AG04449 (cell line): ENCODE measurements around the gene PEX14.
"Not testable (repeated sequence)": the region's sequence is repeated elsewhere in the genome, so short reads cannot be mapped to it uniquely, and the experiment has no call there.

Experiments used
- CTCF ChIA-PET: fragments of 350-600 bp; formaldehyde crosslinking; extraction: SDS; loops from one replicate; lab custom pipeline; 2021; ENCODE audit warnings: antibody characterized with exemption; lab: Yijun Ruan, JAX
- POLR2A ChIA-PET: fragments of 400-600, 350-600 bp; formaldehyde crosslinking; extraction: SDS; loops from one replicate; lab custom pipeline; 2020; ENCODE audit warnings: antibody characterized with exemption, inconsistent platforms; lab: Yijun Ruan, JAX
- DNase-seq: peaks from one replicate; pipeline ENCODE4 v3.0.0-alpha.2; 2010; ENCODE audit warnings: low read depth, low spot score
- H3K4me3 ChIP-seq: 2 replicates; pipeline ENCODE4 v1.5.1; 2011; ENCODE audit warnings: low read depth, mild to moderate bottlenecking, control low read depth, low read length
- TF ChIP-seq, protein P1 (sequence below): IDR thresholded peaks from one replicate; pipeline ENCODE4 v1.5.1; 2011; ENCODE audit warnings: mild to moderate bottlenecking, moderate library complexity, low read length, control low read depth, inconsistent platforms; ENCODE audit not compliant: insufficient read depth; ENCODE audit errors: missing control alignments

PEX14 gene, protein sequence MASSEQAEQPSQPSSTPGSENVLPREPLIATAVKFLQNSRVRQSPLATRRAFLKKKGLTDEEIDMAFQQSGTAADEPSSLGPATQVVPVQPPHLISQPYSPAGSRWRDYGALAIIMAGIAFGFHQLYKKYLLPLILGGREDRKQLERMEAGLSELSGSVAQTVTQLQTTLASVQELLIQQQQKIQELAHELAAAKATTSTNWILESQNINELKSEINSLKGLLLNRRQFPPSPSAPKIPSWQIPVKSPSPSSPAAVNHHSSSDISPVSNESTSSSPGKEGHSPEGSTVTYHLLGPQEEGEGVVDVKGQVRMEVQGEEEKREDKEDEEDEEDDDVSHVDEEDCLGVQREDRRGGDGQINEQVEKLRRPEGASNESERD

DNA sequence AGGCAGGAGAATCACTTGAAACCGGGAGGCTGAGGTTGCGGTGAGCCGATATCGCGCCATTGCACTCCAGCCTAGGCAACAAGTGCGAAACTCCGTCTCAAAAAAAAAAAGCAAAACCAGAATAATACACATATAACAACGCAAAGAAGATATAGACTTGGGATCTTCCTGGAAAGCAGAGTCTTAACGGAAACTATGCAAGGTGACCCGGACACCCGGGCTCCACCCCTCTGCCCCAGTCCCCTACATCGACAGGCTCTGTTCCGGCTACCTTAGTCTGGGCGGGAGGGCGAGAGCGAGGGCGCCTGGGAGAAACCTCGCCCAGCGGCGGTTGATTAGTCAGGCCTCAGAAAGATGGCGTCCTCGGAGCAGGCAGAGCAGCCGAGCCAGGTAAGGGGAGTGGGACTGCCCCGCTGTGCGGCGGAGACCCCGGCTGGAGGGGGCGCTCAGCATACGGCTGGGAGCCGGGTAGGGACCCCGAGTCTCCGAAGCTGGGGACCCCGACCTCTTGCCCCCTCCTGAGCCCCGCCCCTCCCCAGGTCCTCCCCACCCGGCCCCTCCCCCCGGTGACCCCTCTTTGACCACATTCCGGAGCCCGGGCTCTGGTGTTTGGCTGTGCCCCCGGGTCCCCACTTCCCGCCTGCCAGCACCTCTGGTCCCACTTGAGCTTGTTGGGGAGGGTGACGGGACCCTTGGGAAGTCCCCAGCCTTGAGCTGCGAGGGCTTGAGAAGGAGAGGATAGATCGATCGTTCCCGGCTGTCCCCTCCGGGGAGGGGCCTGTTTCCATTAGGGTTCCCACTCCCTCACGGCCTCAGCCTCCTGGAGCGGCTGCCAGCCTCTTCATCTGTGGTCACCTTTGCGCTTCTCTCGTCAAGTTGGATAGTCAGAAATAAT lies at the start of gene PEX14:
Gene PEX14, plus strand, starts transcription at position 338 of the 895 bp plus-strand sequence. Its CDS starts 17 bp downstream, at position 355.
- H3K4me3 ChIP-seq: peak within 1 kb of the TSS; percentile 91
- TF ChIP-seq, protein P1, sequence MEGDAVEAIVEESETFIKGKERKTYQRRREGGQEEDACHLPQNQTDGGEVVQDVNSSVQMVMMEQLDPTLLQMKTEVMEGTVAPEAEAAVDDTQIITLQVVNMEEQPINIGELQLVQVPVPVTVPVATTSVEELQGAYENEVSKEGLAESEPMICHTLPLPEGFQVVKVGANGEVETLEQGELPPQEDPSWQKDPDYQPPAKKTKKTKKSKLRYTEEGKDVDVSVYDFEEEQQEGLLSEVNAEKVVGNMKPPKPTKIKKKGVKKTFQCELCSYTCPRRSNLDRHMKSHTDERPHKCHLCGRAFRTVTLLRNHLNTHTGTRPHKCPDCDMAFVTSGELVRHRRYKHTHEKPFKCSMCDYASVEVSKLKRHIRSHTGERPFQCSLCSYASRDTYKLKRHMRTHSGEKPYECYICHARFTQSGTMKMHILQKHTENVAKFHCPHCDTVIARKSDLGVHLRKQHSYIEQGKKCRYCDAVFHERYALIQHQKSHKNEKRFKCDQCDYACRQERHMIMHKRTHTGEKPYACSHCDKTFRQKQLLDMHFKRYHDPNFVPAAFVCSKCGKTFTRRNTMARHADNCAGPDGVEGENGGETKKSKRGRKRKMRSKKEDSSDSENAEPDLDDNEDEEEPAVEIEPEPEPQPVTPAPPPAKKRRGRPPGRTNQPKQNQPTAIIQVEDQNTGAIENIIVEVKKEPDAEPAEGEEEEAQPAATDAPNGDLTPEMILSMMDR: no peak
- no peak for DNase-seq
- ChIA-PET CTCF (interaction anchor here (1.5 to 1.6 kb wide), 2 partner anchors 20 to 98 kb away, joined by 7 to 9 read pairs; no protein-coding TSS in a partner anchor), POLR2A (no interaction called here)

DNA sequence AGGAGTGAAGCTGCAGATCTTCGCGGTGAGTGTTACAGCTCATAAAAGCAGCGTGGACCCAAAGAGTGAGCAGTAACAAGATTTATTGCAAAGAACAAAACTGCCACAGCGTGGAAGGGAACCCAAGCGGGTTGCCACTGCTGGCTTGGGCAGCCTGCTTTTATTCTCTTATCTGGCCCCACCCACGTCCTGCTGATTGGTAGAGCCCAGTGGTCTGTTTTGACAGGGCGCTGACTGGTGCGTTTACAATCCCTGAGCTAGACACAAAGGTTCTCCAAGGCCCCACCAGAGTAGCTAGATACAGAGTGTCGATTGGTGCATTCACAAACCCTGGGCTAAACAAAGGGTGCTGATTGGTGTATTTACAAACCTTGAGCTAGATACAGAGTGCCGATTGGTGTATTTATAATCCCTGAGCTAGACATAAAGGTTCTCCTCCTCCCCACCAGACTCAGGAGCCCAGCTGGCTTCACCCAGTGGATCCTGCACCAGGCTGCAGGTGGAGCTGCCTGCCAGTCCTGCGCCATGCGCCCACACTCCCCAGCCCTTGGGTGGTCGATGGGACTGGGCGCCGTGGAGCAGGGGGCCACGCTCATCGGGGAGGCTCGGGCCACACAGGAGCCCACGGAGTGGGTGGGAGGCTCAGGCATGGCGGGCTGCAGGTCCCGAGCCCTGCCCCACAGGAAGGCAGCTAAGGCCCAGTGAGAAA lies 48.8 kb upstream of the PEX14 start:
- not testable (repeated sequence) for DNase-seq, H3K4me3 ChIP-seq
- POLR2A ChIA-PET: interaction anchor here (1.1 kb wide), 1 partner anchor 45 kb away, joined by 3 read pairs; no protein-coding TSS in a partner anchor
- CTCF ChIA-PET: interaction anchor here (0.9 to 3.5 kb wide), 6 partner anchors 12 to 52 kb away, joined by 3 to 46 read pairs (median 4); no protein-coding TSS in a partner anchor

DNA sequence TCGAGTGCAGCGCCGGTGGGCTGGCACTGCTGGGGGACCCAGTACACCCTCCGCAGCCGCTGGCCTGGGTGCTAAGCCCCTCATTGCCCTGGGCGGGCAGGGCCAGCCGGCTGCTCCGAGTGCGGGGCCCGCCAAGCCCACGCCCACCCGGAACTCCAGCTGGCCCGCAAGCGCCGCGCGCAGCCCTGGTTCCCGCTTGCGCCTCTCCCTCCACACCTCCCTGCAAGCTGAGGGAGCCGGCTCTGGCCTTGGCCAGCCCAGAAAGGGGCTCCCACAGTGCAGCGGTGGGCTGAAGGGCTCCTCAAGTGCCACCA lies 48.3 kb upstream of the PEX14 start:
- CTCF ChIA-PET: interaction anchor here (1.3 to 3.5 kb wide), 3 partner anchors 13 to 49 kb away, joined by 4 to 46 read pairs (median 9); no protein-coding TSS in a partner anchor
- POLR2A ChIA-PET: interaction anchor here (1.1 kb wide), 1 partner anchor 45 kb away, joined by 3 read pairs; no protein-coding TSS in a partner anchor

DNA sequence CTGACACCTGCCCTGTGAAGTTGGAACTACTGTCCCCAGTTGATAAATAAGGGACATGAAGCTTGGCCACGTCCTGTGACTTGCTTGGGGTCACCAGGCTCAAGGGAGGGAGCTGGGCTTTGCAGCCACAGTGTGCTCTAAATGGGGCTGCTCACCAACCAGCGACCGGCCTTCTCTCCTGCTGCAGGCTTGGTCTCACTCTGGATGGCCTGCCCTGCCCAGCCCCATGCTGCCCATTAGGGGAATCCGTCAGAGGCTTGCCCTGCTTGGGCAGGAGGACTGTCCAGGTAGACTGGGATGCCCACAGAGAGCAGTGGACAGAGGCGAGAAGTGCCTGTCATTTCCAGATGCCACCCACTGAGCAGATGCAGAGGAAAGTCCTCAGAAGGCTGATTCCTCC lies 45.8 kb upstream of the PEX14 start:
- no peak for DNase-seq
- TF ChIP-seq, protein P1: no peak
- POLR2A ChIA-PET: no interaction called here
- no peak overlapping the region for H3K4me3 ChIP-seq
- CTCF ChIA-PET: interaction anchor here (0.9 to 12.3 kb wide), 33 partner anchors 9 to 801 kb away, joined by 3 to 332 read pairs (median 8); partner anchors contain the start of genes KIF1B and PGD

More for the DNA sequence above, 48.3 kb upstream of the PEX14 start:
- DNase-seq, H3K4me3 ChIP-seq: not testable (repeated sequence)

DNA sequence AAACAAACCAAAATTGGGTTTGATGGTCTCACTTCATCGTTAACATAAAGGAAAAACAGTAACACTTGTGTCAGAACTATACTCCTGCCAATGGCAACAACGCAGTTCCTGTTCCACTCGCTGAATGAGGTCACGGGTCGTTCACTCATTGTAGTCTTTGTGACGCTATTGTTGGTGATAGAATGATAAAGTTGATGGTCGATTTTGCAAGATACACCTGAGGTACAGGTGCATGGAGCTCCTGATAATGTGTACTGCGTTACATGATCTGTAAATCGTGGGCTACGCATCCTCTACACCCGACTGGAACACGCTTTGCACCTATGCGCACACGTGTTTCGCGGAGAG lies 44.9 kb upstream of the PEX14 start:
- TF ChIP-seq, protein P1: no peak
- POLR2A ChIA-PET: interaction anchor here (1.4 to 2.0 kb wide), 2 partner anchors 22 to 52 kb away, joined by 5 to 6 read pairs; no protein-coding TSS in a partner anchor
- CTCF ChIA-PET: interaction anchor here (0.8 to 12.3 kb wide), 45 partner anchors 9 to 802 kb away, joined by 3 to 332 read pairs (median 5); partner anchors contain the start of genes CORT, KIF1B and PGD
- peak overlapping the region; percentile 90 for H3K4me3 ChIP-seq
- DNase-seq: no peak

DNA sequence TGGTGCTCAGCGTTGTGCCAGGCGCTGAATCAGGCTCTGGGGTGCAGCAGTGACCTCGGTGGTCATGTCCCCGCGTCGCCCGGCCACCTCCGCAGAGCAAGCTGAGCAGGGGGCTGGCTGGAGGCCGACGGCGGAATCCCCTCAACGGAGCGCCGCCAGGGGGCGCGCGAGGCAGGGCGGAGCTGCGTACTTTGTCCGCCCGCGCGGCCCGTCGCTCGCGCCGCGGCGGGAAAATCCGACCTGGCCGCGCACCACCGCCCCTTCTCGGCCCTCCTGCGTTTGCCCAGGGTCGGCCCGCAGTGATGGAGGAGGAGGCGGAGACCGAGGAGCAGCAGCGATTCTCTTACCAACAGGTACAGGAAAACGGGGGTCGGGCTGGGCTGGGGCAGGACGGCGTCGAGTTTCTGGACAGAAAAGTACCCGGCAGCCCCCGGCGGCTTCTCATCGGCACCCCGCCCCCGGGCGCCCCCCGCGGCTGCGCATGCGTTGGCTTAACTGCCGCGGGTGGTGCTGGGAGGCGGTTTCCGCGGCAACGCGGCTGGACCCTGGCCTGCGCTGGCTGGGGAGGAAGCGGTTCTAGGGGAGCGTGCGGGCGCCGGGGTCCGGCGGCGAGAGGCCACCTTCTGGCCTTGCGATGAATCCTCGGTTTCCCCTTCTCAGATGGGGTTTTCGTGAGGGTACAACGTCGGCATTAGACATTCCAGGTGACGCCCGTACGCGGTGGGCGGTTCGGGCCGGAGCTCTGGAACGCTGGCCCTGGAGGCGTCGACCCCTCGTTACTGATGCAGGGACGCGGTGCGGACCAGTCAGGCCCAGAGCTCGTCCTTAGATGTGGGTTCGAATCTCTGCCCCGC lies 44.3 kb upstream of the PEX14 start, which contains the start of gene CENPS:
Gene CENPS, plus strand, starts transcription at position 218 of the 854 bp plus-strand sequence. Its CDS starts 85 bp downstream, at position 303.
- TF ChIP-seq, protein P1: peak; percentile 91
- H3K4me3 ChIP-seq: peak within 1 kb of the TSS; percentile 90
- CTCF ChIA-PET: interaction anchor here (0.8 to 12.3 kb wide), 45 partner anchors 9 to 803 kb away, joined by 3 to 332 read pairs (median 5); partner anchors contain the start of genes CORT, KIF1B and PGD

More for the DNA sequence above, 44.3 kb upstream of the PEX14 start, which contains the start of gene CENPS:
- DNase-seq: no peak
- POLR2A ChIA-PET: interaction anchor here (1.0 to 2.0 kb wide), 5 partner anchors 15 to 221 kb away, joined by 3 to 6 read pairs (median 5); partner anchors contain the start of gene KIF1B
